Naive B cell (primary cell): ENCODE measurements around the gene CFAP20DC. TPM values are rescaled to one million over a fixed set of nuclear protein-coding genes. Genes with fewer than 3 reads are reported as not detected.
A peak's percentile ranks its signal among the peaks of the same experiment; 100 is the strongest.
"Not testable (repeated sequence)": the region's sequence is repeated elsewhere in the genome, so short reads cannot be mapped to it uniquely, and the experiment has no call there.

Source experiments
- ATAC-seq, 2 donors: fragments of 150-1000 bp; cut with Tn5 transposase; 2 replicates each; pipeline ENCODE4 v1.10.0; 2021; ENCODE audit warnings: low read depth in 2 of 2, mild to moderate bottlenecking in 2 of 2, moderate library complexity in 2 of 2
- DNase-seq: peaks from one replicate; pipeline ENCODE4 v3.0.0; 2022
- H3K27ac Mint-ChIP-seq, 6 donors: one replicate each; pipeline ENCODE4 v1.8.0; 2020 to 2022; ENCODE audit warnings: mild to moderate bottlenecking in 6 of 6, mixed read lengths in 6 of 6, moderate library complexity in 5 of 6, inconsistent platforms in 2 of 6
- H3K27me3 Mint-ChIP-seq, 3 donors: one replicate each; pipeline ENCODE4 v1.8.0; 2021 to 2022; ENCODE audit warnings: mixed read lengths in 3 of 3, mild to moderate bottlenecking in 1 of 3
- H3K36me3 Mint-ChIP-seq, 2 donors: one replicate each; pipeline ENCODE4 v1.8.0; 2020 to 2022; ENCODE audit warnings: mixed read lengths in 2 of 2, inconsistent platforms in 1 of 2, mild to moderate bottlenecking in 1 of 2
- H3K4me1 Mint-ChIP-seq, 3 donors: one replicate each; pipeline ENCODE4 v1.8.0; 2020 to 2022; ENCODE audit warnings: mixed read lengths in 3 of 3, inconsistent platforms in 1 of 3, mild to moderate bottlenecking in 1 of 3, moderate library complexity in 1 of 3
- H3K4me3 Mint-ChIP-seq, 8 donors: one replicate each; pipeline ENCODE4 v1.8.0; 2020 to 2022; ENCODE audit warnings: mild to moderate bottlenecking in 8 of 8, mixed read lengths in 8 of 8, moderate library complexity in 8 of 8, inconsistent platforms in 2 of 8
- H3K9me3 Mint-ChIP-seq, 7 donors: one replicate each; pipeline ENCODE4 v1.8.0; 2020 to 2022; ENCODE audit warnings: mixed read lengths in 7 of 7, mild to moderate bottlenecking in 5 of 7, inconsistent platforms in 2 of 7, moderate library complexity in 1 of 7
- polyA plus RNA-seq, 6 donors: library from polyadenylated mRNA; unstranded; fragments of 300-500 nt; fragmentation: Illumina TruSeq; gene quantifications; one replicate each; pipeline ENCODE4 v1.2.3, GENCODE V29; 2021; ENCODE audit warnings: low read depth in 6 of 6

Gene CFAP20DC
- polyA plus RNA-seq, 6 donors from 2014 or later = 0.58 to 2.7 (median 0.62) TPM; not detected in 3

- no peak for DNase-seq
- ATAC-seq = no peak
- H3K27ac Mint-ChIP-seq = no peak overlapping the region
- no peaks in the 10 kb centered on the region for H3K4me1 Mint-ChIP-seq
- no peak overlapping the region for H3K4me3 Mint-ChIP-seq
- H3K27me3 Mint-ChIP-seq = peaks cover 6 to 9% (median 6%) of the 10 kb centered on the region in 3 donors
- H3K9me3 Mint-ChIP-seq = peaks cover 0 to 2% (median 0%) of the 10 kb centered on the region in 7 donors
- no peaks in the 10 kb centered on the region for H3K36me3 Mint-ChIP-seq
These were observed 330.1 kb downstream of the CFAP20DC start for GRCh38 chr3:58719684-58720083.

GRCh38 chr3:58713715-58714401, 336.0 kb downstream of the CFAP20DC start:
- Mint-ChIP-seq H3K36me3 (no peaks in the 10 kb centered on the region), H3K27me3 (no peaks in the 10 kb centered on the region), H3K4me3 (no peak overlapping the region), H3K27ac (no peak overlapping the region), H3K9me3 (peaks cover 0 to 2% (median 0%) of the 10 kb centered on the region in 7 donors), H3K4me1 (no peaks in the 10 kb centered on the region)
- no peak for ATAC-seq
- DNase-seq = no peak

- H3K27me3 Mint-ChIP-seq = no peaks in the 10 kb centered on the region
- ATAC-seq (no peak), DNase-seq (no peak)
- H3K4me3 Mint-ChIP-seq = no peak overlapping the region
- no peaks in the 10 kb centered on the region for H3K36me3 Mint-ChIP-seq
- peaks cover 0 to 2% (median 0%) of the 10 kb centered on the region in 7 donors for H3K9me3 Mint-ChIP-seq
- no peaks in the 10 kb centered on the region for H3K4me1 Mint-ChIP-seq
- H3K27ac Mint-ChIP-seq = no peak overlapping the region
These were observed 338.0 kb downstream of the CFAP20DC start for GRCh38 chr3:58711871-58712270.

GRCh38 chr3:58708983-58709382, 340.8 kb downstream of the CFAP20DC start:
- H3K4me1 Mint-ChIP-seq = not testable (repeated sequence)

GRCh38 chr3:58708116-58708791, 341.6 kb downstream of the CFAP20DC start:
- no peaks in the 10 kb centered on the region for H3K36me3 Mint-ChIP-seq
- no peak overlapping the region for H3K27ac Mint-ChIP-seq
- DNase-seq = no peak
- no peaks in the 10 kb centered on the region for H3K27me3 Mint-ChIP-seq
- ATAC-seq = no peak
- no peaks in the 10 kb centered on the region for H3K4me1 Mint-ChIP-seq
- no peaks in the 10 kb centered on the region for H3K9me3 Mint-ChIP-seq
- peak overlapping the region in 1 of 8 donors; percentile 28 for H3K4me3 Mint-ChIP-seq

More at GRCh38 chr3:58708983-58709382, 340.8 kb downstream of the CFAP20DC start:
- H3K27ac Mint-ChIP-seq, H3K27me3 Mint-ChIP-seq, H3K9me3 Mint-ChIP-seq, H3K4me3 Mint-ChIP-seq, ATAC-seq, H3K36me3 Mint-ChIP-seq, DNase-seq: not testable (repeated sequence)

GRCh38 chr3:58707390-58707930, 342.4 kb downstream of the CFAP20DC start:
- ATAC-seq (no peak), DNase-seq (no peak)
- no peak overlapping the region for H3K4me3 Mint-ChIP-seq
- no peaks in the 10 kb centered on the region for H3K4me1 Mint-ChIP-seq
- no peaks in the 10 kb centered on the region for H3K9me3 Mint-ChIP-seq
- peak overlapping the region in 1 of 6 donors; percentile 23 for H3K27ac Mint-ChIP-seq
- H3K36me3 Mint-ChIP-seq = no peaks in the 10 kb centered on the region
- H3K27me3 Mint-ChIP-seq = no peaks in the 10 kb centered on the region

- no peak for ATAC-seq
- Mint-ChIP-seq H3K36me3 (no peaks in the 10 kb centered on the region), H3K9me3 (no peaks in the 10 kb centered on the region), H3K4me1 (no peaks in the 10 kb centered on the region), H3K27ac (no peak overlapping the region), H3K4me3 (no peak overlapping the region), H3K27me3 (no peaks in the 10 kb centered on the region)
- no peak for DNase-seq
These were observed 343.2 kb downstream of the CFAP20DC start for GRCh38 chr3:58706395-58707167.

GRCh38 chr3:58704745-58705144, 345.1 kb downstream of the CFAP20DC start:
- H3K4me1 Mint-ChIP-seq = no peaks in the 10 kb centered on the region
- no peaks in the 10 kb centered on the region for H3K36me3 Mint-ChIP-seq
- H3K9me3 Mint-ChIP-seq = no peaks in the 10 kb centered on the region
- DNase-seq (no peak), ATAC-seq (no peak)
- no peaks in the 10 kb centered on the region for H3K27me3 Mint-ChIP-seq
- no peak overlapping the region for H3K27ac Mint-ChIP-seq
- no peak overlapping the region for H3K4me3 Mint-ChIP-seq

- H3K36me3 Mint-ChIP-seq = not testable (repeated sequence)
These were observed 345.5 kb downstream of the CFAP20DC start for GRCh38 chr3:58704304-58704703.

GRCh38 chr3:58698246-58698645, 351.6 kb downstream of the CFAP20DC start:
- H3K9me3 Mint-ChIP-seq = peaks cover 0 to 6% (median 3%) of the 10 kb centered on the region in 7 donors
- no peaks in the 10 kb centered on the region for H3K36me3 Mint-ChIP-seq
- no peak overlapping the region for H3K27ac Mint-ChIP-seq
- no peak overlapping the region for H3K4me3 Mint-ChIP-seq
- no peak for DNase-seq
- no peak for ATAC-seq
- H3K27me3 Mint-ChIP-seq = no peaks in the 10 kb centered on the region
- no peaks in the 10 kb centered on the region for H3K4me1 Mint-ChIP-seq

More at GRCh38 chr3:58704304-58704703, 345.5 kb downstream of the CFAP20DC start:
- H3K4me1 Mint-ChIP-seq, ATAC-seq, H3K9me3 Mint-ChIP-seq, H3K27ac Mint-ChIP-seq, H3K27me3 Mint-ChIP-seq, DNase-seq, H3K4me3 Mint-ChIP-seq: not testable (repeated sequence)

GRCh38 chr3:58697561-58697960, 352.3 kb downstream of the CFAP20DC start:
- no peaks in the 10 kb centered on the region for H3K27me3 Mint-ChIP-seq
- peaks cover 0 to 13% (median 4%) of the 10 kb centered on the region in 7 donors for H3K9me3 Mint-ChIP-seq
- DNase-seq = no peak
- ATAC-seq = no peak
- H3K4me1 Mint-ChIP-seq = no peaks in the 10 kb centered on the region
- no peak overlapping the region for H3K27ac Mint-ChIP-seq
- no peaks in the 10 kb centered on the region for H3K36me3 Mint-ChIP-seq
- no peak overlapping the region for H3K4me3 Mint-ChIP-seq

GRCh38 chr3:58696813-58697212, 353.0 kb downstream of the CFAP20DC start:
- not testable (repeated sequence) for H3K4me1 Mint-ChIP-seq, H3K4me3 Mint-ChIP-seq, H3K27ac Mint-ChIP-seq, H3K36me3 Mint-ChIP-seq, ATAC-seq, H3K27me3 Mint-ChIP-seq, DNase-seq
- peaks cover 0 to 16% (median 5%) of the 10 kb centered on the region in 7 donors for H3K9me3 Mint-ChIP-seq

GRCh38 chr3:58696093-58696492, 353.7 kb downstream of the CFAP20DC start:
- no peaks in the 10 kb centered on the region for H3K27me3 Mint-ChIP-seq
- no peak overlapping the region for H3K27ac Mint-ChIP-seq
- DNase-seq (no peak), ATAC-seq (no peak)
- no peaks in the 10 kb centered on the region for H3K36me3 Mint-ChIP-seq
- H3K9me3 Mint-ChIP-seq = peaks cover 0 to 23% (median 6%) of the 10 kb centered on the region in 7 donors
- H3K4me3 Mint-ChIP-seq = no peak overlapping the region
- no peaks in the 10 kb centered on the region for H3K4me1 Mint-ChIP-seq
